SW 1271 (cell line): ENCODE measurements around the gene CDH18.

ENCODE experiments used
- DNase-seq, 2 experiments: peaks; one replicate each; lab custom pipeline; 2025; lab: John Stamatoyannopoulos, UW

The CDH18 gene

GRCh38 chr5:19987612-19988361 lies at the start of gene CDH18:
Gene CDH18, minus strand, starts transcription at chr5:19988200. Its CDS starts 149,214 bp downstream, at chr5:19838986.
- no peak for DNase-seq

GRCh38 chr5:20034717-20035116 lies 46.7 kb upstream of the CDH18 start:
- DNase-seq = no peak

GRCh38 chr5:20033881-20034280 lies 45.9 kb upstream of the CDH18 start:
- DNase-seq = no peak

GRCh38 chr5:20032896-20033295 lies 44.9 kb upstream of the CDH18 start:
- DNase-seq = no peak

- no peak for DNase-seq
Observed at GRCh38 chr5:20030125-20030524, 42.1 kb upstream of the CDH18 start.

GRCh38 chr5:20029266-20029665 lies 41.3 kb upstream of the CDH18 start:
- no peak for DNase-seq

GRCh38 chr5:20028506-20028905 lies 40.5 kb upstream of the CDH18 start:
- DNase-seq = no peak

GRCh38 chr5:20023686-20024180 lies 35.7 kb upstream of the CDH18 start:
- no peak for DNase-seq

GRCh38 chr5:20020247-20020646 lies 32.2 kb upstream of the CDH18 start:
- DNase-seq = no peak

- no peak for DNase-seq
Observed at GRCh38 chr5:20017021-20017420, 29.0 kb upstream of the CDH18 start.

- no peak for DNase-seq
Observed at GRCh38 chr5:20000416-20000815, 12.4 kb upstream of the CDH18 start.

- DNase-seq = no peak
Observed at GRCh38 chr5:19988457-19988856, 457 bp upstream of the CDH18 start.

- no peak for DNase-seq
Observed at GRCh38 chr5:19986806-19987205, 1.2 kb downstream of the CDH18 start.

GRCh38 chr5:19986031-19986619 lies 1.9 kb downstream of the CDH18 start:
- no peak for DNase-seq

- DNase-seq = no peak
Observed at GRCh38 chr5:19978476-19978875, 9.5 kb downstream of the CDH18 start.

- DNase-seq = no peak
Observed at GRCh38 chr5:19977099-19977498, 10.9 kb downstream of the CDH18 start.

GRCh38 chr5:19975795-19976194 lies 12.2 kb downstream of the CDH18 start:
- no peak for DNase-seq

GRCh38 chr5:19960451-19960850 lies 27.5 kb downstream of the CDH18 start:
- no peak for DNase-seq

GRCh38 chr5:19959830-19960384 lies 28.1 kb downstream of the CDH18 start:
- DNase-seq = no peak

- no peak for DNase-seq
Observed at GRCh38 chr5:19950897-19951296, 37.1 kb downstream of the CDH18 start.

GRCh38 chr5:19940192-19940591 lies 47.8 kb downstream of the CDH18 start:
- DNase-seq = no peak

- no peak for DNase-seq
Observed at GRCh38 chr5:19930451-19930850, 57.5 kb downstream of the CDH18 start.
